Measurements from ENCODE around the gene RCAN1.

The RCAN1 gene

DNA sequence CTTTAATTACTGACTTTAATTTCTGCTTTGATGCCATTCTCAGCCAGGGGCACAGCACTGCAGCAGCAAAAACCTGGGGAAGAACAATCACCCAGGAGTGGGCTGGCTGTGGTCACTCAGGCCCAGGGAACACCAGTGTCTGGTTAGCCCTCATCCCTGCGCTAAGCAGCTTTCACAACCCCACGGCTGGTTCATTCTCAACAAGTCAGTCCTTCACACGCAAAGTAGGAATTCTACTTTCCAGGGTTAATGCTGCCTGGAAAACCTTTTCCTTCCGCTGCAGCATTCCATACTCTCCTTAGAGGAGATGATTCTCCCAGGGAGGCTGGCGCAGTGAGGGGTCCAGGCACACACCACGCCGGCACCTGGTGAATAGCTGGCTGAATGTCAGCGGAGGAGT, 78.6 kb downstream of the RCAN1 start:
- no peak for DNase-seq

DNA sequence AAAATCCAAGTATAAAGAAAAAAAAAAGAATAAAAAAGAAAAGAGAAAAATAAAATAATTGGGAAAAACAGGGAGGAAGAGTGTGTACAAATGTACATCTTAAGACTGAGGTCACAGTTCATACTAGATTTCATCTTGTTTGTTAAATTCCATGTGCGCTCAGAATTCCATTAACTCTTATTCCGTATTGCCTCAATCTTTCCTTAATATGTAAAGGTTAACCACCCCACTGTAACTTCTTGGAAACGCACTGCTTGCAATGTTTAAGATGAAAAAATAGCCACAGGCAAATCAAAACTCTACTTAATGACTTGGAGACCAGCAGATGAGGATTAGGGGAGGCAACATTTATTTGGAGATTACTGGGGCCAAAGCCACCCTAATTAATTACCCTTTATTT, 79.0 kb downstream of the RCAN1 start:
- no peak for DNase-seq

DNA sequence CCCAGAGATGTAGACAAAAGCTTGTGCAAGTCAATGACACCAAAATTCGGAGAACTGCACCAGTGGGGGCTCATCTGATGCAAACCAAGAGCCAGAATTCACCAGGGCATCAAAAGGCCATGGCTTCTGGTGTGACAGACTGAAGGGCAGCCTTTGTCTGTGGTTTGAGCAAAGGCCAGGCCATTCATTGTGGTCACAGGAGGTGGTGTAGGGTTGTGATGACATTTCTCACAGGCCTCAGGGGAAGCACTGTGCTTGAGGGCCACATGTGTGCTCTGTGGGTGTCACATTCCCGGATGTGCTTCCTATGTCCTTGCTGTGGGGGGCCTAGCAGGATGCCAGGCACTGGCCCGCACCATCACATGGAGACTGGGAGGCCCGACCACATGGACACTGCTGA, 80.4 kb downstream of the RCAN1 start:
- DNase-seq = no peak

DNA sequence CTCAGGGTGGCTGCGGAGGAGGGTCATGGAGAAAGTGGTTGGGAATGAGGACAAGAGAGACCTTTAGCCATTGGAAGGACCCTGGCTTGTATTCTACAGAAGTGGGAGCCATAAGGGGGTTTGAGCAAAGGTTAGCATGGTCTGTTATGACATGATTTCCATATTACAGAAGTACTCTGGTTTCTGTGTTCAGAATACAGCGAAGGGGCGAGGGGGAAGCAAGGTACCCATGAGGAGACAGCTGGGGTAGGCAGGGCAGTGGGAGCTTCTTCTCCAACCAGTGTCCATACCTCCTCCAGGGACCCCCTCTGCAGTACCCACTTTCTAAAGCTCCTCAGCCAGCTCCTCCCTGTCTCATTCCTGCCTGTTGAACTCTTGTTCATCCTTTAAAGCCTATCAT, 81.0 kb downstream of the RCAN1 start:
- DNase-seq = no peak

DNA sequence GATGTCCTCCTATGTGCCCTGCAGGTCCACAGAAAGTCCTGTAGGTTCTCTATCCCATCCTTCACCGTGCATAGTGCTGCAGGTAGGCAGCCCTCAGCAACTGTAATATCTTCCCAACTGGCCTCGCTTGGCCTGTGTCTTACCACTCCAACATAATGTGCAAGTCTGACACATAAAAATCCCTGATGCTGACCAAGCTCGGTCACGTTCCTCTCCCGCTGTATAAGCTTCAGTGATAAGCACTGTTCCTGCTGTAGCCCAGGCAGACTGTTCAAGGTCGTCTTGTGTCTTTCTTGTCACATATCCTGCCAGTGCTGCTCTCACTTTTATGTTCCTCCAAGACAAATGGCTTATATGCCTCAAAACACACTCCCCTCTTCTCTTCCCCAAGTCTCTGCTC, 83.5 kb downstream of the RCAN1 start:
- no peak for DNase-seq

DNA sequence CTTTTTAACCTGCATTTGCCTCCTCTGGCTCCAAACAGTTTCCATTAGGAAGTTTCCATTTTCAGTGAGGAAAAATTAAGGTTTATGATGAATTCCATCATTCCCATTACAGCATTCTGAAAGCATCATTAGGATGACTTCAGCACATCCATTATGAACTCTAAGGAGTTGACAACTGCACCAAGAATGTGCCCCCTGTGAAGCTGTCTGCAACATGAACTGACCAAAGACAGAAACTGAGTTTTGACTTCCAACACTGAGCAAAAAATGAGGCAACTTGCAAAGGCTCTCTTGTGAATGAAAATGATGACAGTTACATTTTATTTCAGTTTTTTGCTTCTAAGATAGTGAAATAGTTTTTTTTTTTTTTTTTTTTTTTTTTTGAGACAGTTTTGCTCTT, 84.7 kb downstream of the RCAN1 start:
- DNase-seq = no peak

DNA sequence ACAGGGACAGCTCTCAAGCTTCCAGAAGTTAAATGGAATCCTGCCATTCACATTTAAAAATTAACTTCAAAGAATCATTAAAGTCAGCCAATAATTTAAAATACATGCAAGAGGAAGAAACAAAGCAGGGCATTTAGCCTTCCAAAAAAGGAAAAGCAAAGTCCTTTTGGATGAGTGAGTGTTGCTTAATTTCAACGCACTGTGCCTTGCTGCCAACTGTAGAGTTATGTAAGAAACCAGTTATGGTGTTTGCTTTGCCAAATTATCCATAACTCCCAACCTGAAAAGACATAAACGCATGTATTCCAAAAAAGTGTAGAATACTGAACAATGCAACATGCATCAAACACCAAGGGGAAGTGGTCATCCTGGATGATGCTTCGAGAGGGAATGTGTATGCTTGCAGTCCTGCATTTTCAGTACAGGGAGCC, 86.8 kb downstream of the RCAN1 start:
- DNase-seq = no peak

DNA sequence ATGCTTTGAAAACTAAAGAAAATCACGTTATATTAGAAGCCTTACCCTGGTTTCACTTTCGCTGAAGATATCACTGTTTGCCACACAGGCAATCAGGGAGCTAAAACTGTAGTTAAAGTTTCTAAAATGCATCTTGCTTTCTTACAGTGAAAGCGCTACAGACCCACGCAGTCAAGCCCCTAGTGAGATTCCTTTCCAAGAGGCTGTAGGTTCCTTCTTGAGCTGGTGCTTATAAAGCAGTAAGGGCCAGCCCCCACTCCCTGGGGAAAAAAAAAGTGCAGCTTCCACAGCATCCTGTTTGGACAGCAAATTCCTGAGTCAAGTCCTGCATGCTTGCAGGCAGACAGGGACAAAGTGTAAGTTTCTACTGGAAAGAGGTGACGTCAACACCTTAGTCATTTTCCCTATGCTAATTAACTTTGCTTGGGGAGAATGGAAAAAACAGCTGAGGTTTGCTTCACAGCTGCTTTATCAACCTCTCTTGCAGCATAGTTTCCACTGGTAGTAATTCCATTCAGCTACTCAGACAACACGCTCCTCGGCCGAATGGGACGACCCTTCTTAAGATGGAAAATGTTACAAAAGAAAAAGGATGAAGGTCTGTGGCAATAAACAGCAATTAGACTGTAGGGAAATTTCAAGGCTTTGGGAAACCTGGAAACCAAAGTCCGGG, 88.2 kb downstream of the RCAN1 start:
- no peak for DNase-seq

DNA sequence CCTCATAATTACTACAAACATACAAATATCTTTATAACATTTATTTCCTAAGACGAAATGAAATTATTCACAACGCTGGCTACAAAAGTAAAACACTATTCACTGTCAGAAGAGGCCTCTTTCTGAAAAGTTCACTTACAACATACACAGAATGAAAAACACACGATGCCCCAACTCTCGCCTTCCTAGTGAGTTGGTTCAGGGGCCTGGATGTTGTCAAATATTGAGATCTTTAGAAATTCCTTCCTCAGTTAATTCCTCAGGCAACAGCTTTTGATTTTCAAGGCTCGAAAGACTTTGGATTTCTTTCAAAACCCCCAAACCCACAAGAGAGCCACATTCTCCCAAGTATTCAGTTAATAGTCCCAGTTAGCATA, 88.7 kb downstream of the RCAN1 start:
- DNase-seq = no peak

DNA sequence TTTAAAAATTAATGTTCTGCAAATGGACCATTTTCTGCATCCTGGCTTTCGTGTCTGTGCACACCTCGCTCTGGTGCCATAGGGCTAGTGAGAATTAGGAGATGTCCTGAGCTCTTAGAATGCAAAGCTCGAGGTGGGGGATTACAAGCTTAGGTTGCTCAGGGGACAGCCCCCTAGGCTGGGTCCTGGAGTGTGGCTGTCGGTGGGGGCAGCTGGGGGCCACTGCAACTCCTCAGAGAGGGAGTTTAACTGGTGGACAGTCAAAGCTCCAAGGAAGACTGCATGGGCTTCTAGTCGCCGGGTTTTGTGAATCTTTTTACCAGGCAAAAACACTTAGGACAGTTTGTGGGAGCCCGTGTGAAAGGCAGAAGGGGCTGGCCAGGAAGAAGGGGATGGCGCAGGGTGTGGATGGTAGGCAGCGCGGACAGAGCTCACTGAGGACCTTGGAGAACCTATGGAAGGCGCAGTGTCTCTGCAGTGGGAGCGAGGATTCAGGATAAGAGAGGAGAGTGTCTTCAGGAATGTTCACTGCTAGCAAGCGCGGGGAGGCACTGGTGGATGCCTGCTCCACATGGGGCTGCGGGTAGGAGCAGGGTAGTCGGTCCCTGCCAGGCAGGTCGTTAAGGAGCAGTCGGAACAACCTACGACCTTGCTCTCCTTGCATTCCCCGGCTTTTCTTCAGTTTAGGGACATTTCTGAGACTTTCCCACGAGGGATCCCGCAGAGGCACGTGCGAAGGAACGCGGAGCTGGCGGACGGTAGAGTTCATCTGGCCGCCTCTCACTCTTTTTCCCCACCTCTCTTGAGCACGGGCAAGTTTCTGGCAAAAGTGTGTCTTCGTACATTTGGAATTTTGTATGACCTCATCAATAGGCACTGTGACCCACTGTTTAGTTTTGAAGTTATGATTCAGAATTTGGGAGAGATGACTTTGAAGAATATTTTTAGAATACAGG, 90.0 kb downstream of the RCAN1 start:
- DNase-seq = no peak

DNA sequence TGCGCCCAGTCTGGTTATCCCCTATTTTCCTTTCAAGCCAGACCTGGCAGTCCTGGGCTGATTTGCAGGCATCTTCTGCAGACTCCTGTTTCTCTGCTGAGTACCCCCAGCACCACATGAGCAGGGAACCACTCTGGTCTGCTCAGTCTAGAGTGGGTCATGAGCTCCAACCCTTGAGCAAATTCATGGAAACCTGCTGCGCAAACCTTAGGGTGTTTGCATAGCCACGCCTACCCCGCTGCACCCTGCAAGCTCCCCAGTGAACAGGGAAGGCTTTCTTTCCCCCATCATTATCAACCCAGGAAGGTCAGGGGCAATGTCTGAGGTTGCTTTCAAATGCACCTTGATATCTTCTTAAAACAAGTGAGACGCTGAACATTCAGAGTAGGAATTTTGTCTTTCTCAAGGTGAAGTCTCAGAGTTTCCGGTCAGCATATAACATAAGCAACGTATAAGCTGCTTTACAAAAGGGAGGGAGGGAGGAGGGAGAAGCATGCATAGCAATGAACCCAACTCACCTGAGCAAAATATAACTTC, 91.8 kb downstream of the RCAN1 start:
- DNase-seq = no peak

DNA sequence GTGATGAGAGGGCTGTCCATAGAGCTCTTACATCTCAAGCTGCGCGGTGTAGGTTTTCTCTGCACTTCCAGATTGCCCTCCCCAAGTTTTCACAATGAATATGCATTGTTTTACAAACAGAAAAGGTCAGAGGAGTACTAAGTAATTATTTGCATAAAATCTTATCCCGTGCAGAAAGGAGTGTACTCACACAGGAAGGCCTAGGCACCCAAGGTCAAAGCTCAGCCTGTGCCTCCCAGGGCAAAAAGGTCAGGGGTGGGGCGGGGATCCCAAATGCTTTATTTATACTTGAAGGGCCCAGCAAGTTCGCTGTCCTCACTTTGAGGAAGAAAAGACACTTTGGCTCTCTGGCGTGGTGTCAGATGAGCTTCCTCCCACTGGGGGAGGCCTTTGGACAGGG, 92.6 kb downstream of the RCAN1 start:
- DNase-seq = no peak

DNA sequence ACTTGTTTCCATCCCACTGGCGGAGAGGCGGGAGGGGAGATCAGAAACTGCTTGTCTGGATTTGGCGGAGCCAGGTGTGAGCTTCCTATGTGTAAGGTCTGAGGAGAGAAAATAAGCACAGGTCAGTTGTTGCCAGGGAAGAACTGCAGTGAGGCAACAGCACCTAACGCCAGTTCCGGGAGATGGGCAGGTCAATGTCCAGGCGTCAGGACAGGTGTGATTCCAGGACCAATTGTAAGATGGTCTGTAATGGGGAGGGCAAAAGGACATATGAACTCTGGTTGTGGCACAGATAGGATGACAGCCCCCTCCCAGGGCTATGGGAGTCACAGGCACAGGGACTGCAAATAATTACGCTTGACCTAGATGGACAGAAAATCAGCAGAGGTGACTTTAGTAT, 93.4 kb downstream of the RCAN1 start:
- DNase-seq = no peak

DNA sequence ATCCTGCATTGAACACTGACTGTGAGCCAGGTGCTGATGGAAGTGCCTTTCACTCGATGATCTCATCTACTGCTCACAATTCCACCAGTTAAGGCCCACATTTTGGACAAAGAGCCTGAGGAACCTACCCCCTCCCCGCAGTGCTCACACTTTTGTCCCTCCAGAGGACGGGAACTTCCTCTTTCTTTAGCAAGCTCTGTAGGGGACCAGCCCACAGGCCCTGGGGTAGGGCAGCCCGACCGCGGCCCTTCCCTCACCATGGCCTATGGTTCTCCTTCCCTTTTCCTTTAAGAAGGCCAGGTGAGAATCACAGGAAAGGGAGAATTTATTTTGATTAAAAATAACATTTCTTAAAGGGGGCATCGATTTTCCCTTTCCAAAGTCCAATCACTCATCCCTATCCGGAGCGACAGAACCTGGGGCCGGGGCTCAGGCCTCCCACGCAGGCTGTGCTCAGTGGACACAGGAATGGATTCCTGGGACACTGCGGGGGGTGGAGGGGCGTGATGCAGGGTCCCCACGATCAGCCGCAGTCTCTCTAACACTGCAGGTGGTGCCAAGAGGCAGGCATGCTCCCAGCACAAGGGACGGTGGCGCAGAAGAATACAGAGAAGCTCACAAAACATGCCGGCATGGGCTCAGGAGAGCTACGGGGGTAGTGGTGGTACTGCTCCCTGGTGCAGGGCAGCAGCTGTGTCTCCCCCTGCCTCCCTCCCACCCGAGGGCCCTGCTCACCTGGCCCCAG, 94.0 kb downstream of the RCAN1 start:
- DNase-seq = no peak

DNA sequence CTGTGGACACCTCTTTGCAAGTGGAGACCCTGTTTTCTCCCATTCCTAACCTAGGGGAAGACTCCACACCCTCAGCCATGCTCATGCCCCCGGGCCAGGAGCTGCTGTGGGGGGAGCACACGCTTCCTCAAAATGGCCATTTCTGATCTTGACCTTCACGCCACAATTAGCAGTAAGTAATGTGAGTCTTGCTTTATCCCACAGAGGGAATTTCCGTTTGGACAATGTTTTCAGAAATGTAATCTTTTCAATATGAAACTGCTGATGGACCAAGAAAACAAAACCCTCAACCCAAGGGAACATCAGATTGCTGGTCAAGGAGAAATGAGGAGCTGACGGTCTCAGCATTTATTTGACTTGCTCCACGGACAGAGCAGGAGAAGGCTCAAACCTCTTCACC, 94.6 kb downstream of the RCAN1 start:
- no peak for DNase-seq

DNA sequence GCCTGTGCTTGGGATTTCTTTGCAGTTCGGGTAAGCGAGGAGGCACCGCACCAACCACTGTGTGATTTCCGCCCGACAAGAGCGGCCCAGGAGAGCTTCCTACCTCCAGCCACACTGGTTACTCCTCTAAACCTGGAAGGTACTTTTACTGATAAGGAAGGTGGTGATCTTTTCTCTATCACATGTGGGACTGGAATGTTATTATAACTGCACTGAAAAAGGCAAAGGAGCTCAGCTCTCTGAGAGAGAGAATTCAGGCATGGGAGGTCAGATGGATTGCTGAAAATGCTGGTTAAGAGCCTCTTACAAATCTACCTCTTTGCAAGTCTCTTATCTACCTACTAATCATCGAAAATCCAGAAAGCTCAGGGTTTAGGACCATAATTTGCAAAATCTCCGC, 95.2 kb downstream of the RCAN1 start:
- no peak for DNase-seq

DNA sequence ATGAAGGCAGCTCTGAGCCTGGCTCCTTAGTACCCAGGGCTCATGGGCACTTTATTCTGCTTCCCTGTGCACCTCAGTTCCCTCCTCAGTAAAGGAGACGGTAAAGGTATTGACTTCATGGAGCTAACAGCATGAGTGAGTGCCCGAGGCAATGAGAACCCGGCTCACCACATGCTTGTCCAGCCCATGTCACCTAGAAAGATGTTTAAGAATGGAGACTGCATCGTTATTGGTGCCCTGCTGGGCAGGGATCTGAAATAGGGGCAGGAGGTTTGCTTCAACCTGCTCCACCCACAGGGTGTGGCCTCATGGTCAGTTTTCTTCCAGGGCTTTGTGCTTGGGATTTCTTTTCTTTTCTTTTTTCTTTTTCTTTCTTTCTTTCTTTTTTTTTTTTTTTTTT, 95.9 kb downstream of the RCAN1 start:
- no peak for DNase-seq

DNA sequence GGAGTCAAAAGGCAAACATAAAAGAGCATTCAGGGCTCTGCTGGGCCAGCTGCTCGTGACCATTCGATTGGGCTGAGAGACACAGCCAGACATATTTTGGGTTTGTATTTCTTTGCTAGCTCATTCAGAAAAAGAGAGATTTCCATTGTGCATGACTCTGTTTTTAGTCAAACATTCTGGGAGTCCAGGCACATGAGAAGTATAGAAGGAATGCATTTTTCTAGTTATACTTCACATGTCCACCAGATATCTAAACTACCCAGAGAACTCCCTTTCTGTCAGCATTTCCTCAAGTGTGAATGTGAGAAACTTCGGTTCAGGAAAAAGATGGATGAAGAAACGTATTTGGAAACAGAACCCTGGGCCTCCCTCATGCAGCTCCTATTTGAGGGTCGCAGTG, 96.6 kb downstream of the RCAN1 start:
- no peak for DNase-seq

DNA sequence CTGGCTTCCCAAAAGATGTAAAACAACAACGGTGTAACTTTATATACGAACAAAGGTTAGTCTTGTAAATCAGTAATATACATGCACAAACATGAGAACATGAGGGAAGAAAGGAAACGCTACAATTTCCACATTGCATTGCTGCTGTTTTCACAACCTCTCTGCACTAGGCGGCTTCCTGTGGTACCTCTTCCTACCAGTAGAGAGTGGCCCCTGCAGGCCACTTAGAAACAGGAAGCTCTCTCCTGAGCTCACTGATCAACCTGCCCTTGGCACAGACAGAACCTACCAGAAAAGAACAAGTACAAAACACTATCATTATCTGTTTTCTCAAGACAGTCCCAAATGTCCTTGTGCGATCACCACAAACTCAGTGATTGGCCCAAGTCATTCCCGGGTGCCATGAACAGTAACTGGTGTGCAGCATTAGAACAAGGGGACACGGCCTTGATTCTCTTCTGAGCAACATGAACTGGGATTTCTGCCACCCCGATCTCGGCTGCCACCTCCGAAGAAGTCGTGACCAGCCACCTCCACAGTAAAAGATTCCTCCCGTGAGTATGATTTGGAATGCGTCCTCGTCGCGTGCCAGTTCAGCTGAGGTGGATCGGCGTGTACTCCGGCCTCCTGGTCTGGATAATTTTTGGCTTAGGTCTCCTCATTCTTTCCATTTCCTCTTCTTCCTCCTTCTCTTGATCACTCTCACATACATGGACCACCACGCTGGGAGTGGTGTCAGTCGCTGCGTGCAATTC, 97.2 kb downstream of the RCAN1 start:
- DNase-seq = peak; percentile 49

DNA sequence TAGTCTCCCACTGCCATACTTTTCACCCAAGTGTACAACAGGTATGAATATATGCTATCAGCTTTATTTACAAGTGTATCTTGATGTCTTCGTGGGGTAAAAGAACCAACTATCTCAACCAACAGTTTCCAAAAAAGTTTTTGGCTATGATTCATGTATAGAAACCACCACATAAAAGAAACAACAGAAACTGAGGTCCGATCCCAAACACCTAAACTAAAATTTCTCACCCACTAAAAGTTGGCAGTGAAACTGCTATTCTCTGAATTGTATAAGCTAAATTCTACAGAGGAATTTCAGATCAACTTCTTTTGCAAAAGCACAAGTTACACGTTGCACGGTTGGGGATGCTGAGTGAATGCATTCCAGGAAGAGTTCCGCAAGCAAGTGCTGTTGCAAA, 97.9 kb downstream of the RCAN1 start:
- DNase-seq = no peak

DNA sequence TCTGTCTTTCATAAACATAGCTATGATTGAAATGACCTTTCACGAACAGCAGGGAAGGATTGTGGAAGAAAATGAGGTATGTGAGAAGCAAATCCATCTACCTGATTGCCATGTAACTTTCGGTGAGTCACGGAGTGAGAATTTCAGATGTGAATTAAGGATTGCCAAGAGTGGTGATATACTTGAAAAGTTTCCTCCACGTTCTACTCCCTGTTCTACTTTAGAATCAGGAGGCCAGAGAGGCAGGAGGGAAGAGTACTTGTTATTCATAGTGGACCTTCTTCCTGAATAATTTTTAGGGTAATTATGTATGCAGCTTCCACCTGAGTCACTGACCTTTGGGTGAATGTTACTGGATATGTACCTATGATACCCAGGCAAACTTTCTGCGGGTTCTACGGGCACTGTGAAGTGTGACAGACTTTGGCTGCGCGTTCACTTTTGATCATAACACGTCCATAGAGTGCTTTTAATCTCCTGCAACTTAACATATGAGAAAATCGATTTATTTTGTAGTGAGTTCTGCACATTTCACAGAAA, 100.3 kb downstream of the RCAN1 start:
- DNase-seq = no peak

DNA sequence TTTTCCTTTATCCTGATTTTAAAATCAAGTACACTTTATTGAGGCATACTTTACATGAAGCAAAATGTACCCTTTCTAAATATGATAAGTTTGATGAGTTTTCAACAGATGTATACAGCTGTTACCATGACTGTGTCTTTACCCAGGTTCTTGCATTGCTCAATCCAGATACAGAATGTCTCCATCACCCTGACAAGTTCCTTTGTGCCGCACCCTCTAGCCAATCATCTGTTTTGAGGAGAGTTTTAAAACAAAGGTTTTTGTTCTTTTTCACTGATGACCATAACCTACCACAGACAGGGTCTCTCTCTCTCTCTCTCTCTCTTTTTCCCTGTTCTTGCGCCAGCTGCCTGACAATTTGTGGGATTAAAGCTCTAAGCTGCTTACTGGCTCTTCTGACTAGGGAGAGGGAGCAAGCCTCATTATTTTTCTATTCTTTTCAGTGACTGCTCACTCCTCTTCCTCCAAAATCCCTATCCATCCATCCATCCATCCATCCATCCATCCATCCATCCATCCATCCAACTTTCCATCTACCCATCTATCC, 101.7 kb downstream of the RCAN1 start:
- no peak for DNase-seq
